GM19193 (cell line): ENCODE measurements around the gene UBR7.

ENCODE experiments used
- POLR2A ChIP-seq: IDR thresholded peaks from 4 replicates; pipeline ENCODE4 v1.6.1; 2011; ENCODE audit not compliant: insufficient read depth, insufficient read length; ENCODE audit errors: extremely low read depth

The UBR7 gene, protein sequence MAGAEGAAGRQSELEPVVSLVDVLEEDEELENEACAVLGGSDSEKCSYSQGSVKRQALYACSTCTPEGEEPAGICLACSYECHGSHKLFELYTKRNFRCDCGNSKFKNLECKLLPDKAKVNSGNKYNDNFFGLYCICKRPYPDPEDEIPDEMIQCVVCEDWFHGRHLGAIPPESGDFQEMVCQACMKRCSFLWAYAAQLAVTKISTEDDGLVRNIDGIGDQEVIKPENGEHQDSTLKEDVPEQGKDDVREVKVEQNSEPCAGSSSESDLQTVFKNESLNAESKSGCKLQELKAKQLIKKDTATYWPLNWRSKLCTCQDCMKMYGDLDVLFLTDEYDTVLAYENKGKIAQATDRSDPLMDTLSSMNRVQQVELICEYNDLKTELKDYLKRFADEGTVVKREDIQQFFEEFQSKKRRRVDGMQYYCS

DNA sequence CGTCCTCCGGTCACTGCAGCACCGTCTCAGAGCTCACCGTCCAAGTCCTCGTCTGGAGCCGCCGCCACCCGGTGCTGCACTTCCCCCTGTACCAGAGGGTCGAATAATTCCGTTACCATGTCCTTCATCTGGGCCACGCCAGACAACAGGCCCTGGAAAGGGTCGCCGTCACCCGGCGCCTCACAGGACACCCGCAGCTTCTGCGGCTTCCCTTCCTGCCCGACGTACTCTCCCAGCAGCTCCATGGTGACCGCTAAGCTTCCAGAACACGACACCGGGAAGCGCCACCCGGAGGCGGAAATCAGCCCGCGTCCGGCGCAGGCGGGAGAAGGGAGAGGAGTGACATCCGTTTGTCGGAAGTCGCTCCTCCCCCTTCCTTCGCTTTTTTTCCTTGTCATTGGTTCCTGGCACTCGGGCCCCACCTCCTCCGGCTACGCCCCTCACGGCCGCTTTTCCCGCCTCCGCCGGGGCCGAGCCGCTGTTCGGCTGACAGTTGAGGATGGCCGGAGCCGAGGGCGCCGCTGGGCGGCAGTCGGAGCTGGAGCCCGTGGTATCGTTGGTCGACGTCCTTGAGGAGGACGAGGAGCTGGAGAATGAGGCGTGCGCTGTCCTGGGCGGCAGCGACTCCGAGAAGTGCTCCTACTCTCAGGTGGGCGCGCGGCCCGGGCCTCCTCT is at the start of gene UBR7, which contains the start of gene GON7:
Gene UBR7 (plus strand): TSS at position 464 of the 675 bp plus-strand sequence. CDS start 36 bp downstream, at position 500.
Gene GON7 (minus strand): TSS at position 273 of the 675 bp plus-strand sequence. CDS start 28 bp downstream, at position 245.
- TF ChIP-seq POLR2A: peak; percentile 90

DNA sequence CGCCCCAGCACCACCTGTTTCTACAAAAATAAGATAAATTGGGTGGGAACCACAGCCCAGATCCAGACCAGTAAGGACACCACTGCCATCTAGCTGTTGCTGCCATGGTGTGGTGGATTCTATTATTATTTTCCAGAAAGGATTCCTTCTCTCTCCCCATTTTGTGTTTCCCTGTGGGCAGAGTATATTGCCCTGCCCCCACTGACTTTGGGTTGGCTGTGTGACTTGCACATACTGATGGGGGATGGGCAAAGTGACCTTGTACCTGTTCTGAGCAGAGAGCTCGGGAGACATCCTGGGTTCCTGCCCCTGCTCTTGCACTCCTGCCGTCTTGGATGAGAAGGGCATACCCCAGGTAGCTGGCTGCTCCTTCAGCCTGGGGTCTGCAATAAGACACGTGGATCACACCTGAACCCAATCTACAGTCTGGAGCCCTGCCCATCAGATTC is 46.7 kb upstream of the UBR7 start:
- no peak for TF ChIP-seq POLR2A

DNA sequence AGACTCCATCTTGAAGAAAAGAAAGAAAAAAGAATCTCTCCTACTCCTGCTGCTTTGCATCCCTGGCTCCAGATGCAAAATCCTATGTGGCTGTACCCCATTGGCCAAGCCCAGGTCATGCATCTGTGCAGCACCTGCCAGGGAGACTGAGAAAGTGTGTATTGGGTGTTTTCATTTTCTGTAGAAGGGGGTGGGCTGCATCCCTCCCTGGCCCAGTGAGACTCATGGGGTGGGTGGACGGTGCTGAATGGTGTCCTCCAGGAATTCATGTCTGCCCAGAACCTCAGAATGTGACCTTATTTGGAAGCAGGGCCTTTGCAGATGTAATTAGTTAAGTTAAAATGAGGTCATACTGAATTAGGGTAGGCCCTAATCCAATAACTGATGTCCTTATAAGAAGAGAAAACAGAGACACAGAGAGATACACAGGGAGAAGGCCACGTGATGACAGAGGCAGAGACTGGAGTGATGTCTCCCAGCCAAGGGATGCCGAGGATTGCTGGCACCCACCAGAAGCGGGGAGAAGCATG is 45.6 kb upstream of the UBR7 start:
- no peak for TF ChIP-seq POLR2A

DNA sequence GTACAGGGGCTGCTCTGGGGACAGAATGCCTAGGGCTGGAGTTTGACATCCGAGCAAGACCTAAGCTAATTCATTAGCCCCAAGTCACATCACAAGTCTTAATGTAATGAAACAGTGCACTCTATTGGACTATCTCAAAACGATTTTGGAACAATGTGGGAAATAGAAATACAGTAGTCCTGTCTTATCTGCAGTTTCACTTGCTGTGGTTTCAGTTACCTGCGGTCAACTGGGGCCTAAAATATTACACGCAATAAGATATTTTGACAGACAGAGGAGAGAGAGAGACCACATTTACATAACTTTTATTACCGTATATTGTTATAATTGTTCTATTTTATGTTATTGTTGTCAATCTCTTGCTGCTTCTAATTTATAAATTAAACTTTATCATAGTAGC is 43.5 kb upstream of the UBR7 start:
- TF ChIP-seq POLR2A: no peak

DNA sequence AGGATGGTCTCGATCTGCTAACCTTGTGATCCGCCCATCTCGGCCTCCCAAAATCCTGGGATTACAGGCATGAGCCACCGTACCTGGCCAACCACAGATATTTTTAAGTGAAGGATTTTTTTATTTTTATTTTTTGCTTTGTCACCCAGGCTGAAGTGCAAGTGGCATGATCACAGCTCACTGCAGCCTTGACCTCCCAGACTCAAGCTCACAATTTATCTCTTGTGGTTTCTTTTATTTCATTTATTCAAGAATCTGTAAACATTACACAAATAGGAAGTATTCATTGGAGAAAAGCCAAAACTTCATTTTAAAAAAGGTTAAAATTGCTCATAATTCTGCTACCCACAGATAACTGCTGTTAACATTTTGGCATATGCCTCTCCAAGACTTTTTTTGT is 35.7 kb upstream of the UBR7 start:
- no peak for TF ChIP-seq POLR2A

DNA sequence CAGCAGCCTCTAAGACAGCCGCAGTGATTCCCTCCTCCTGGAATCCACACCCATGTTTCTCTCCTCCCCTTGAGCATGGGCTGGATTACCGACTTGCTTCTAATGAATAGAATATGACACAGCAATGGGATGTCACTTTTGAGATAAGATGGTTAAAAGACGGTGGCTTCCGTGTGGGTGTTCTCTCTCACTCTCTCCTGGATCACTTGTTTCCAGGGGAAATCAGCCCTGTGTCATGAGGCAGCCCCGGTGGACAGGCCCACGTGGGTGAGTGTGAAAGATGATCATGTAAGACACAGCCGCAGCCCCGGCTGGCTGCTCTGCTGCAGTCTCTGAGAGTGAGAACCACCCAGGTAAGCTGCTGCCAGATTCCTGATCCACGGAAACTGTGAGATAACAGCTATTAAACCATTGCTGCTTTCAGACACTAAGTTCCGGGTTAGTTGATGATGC is 33.1 kb upstream of the UBR7 start:
- no peak for TF ChIP-seq POLR2A

DNA sequence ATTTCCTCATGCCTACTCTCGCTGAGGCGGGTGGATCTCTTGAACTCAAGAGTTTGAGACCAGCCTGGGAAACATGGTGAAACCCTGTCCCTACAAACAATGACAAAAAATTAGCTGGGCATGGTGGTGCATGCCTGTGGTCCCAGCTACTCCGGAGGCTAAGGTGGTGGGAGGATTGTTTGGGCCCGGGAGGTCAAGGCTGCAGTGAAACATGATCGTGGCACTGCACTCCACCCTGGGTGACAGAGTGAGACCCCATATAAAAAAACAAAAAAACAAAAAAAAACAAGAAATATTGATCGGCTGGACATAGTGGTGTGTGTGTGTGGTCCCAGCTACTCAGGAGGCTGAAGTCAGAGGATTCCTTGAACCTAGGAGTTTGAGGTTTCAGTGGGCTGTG is 31.6 kb upstream of the UBR7 start:
- TF ChIP-seq POLR2A: no peak

DNA sequence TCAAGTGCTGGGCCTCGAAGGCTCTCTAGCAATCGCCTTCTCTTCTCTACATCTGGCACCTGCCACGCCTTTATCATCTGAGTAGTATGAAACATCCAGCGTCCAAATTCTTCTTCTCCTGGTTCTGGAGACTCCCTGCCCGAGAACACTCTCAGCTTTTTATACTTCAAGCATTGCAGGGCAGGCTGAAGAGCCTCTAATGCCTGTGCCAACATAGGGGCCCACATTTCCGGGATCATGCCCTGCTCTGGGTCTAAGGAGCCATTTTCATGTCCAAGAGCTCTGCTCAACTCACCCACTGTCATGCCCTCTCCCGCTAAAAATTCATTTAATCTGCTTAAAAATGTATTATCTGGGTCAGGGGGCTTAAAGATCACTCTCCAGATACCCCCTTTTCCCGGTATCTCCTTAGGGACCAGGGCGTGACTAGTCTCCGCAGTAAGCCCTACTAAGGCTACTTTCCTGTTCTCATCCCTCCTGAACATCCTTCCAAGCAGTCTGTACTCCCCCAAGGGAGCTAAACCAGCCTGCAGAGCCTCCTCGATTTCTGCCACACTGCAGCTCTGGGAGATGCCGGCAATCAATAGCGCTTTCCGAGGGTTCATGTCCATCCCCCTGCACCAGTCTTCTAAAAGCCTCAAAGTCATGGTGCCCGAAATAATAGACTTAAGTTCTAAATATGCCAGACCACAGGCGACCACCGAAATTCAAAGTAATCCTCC is 23.3 kb upstream of the UBR7 start:
- TF ChIP-seq POLR2A: no peak

DNA sequence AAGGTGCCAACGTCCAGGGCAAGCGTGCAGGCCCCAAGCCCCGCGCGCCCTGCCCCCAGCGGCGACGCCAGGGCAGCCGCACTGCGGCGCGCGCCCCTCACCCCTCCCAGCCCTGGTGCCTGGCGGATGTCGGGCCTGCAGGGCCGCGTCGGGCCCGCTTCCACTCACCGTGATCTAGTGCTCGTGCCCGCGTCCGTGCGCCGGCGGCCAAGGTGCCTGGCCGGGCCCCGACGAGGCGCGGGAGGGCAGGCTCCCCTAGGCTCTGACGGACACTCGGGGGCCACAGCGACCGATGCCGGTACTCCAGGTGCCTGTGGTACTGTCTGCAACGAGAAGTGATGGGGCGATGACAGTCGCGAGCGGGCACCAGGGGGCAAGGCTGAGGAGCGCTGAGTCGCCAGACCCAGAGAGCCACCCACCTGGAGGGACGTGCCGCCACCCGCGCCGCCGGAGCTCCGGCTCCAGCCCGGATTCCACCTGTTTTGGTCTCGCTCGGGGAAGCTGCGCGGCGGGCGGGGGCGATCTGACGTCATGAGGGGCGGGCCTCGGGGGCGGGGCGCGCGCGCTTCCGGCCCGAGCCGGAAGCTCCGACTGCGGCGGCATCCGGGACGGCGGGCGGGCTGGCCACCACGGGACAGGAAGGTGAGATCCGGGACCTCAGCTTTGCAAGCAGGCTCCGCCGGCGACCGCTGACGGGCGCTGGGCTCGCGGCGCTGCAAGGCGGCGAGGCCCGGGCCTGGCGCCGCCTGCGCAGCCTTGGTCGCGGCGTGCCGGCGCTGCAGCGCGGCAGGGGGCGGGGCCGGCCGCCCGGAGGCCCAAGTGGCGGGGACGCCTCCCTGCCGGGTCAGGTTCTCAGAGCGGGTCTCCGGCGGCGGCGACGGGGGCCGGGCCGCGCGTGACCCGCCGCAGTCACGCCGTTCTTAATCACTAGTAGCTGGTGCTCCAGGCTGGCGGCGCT is 22.4 kb upstream of the UBR7 start, which contains the start of the genes LYSET and MOAP1:
Gene LYSET (plus strand): TSS at position 927 of the 958 bp plus-strand sequence. CDS start 89 bp downstream, outside the sequence.
Gene MOAP1 (minus strand): TSS at position 507 of the 958 bp plus-strand sequence. CDS start 655 bp downstream, outside the sequence.
- peak; percentile 77 for TF ChIP-seq POLR2A

DNA sequence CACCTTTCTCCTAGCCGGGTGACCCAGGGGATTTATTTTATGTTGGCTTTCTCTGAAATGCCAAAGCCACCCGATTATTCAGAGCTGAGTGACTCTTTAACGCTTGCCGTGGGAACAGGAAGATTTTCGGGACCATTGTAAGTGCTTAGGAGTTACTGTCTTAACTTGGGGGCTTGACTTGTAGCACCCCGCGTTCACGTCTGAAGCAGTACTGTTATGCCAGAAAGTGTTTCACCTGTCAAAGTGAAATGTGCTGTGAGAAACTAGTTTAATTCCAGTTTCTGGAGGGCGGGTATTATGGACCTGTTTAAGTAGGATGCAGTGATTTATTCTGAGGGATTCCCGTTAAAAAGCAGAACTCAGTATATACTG is 21.7 kb upstream of the UBR7 start:
- TF ChIP-seq POLR2A: no peak

DNA sequence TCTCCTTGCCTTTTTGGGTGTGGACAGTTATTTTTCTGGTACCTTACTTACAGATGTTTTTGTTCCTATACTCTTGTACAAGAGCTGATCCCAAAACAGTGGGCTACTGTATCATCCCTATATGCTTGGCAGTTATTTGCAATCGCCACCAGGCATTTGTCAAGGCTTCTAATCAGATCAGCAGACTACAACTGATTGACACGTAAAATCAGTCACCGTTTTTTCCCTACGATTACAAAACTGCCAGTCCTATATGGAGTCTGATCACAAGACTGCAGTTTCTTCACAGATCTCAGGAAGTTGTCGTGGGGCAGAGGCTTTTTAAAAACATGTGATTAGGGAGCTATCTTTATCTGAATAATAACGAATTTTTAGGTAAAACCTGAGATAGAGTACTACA is 20.6 kb upstream of the UBR7 start:
- TF ChIP-seq POLR2A: no peak

DNA sequence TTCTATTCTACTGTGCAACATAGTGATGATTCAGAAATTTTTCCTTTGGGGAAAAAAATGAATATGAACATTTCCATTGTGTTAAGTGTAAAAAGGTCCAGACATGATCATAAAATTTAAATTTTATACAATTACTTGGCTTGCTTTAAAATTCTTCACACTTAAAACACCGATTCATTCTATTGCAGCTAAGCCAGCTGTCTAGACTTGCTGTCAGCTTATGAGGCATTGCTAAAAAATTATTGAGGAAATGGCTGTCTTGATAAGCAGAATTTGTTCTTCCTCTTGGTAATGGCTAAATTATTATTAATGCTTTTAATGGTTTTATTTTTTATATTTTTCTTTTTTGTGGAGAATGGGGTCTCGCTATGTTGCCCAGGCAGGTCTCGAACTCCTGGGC is 20.1 kb upstream of the UBR7 start:
- TF ChIP-seq POLR2A: no peak

DNA sequence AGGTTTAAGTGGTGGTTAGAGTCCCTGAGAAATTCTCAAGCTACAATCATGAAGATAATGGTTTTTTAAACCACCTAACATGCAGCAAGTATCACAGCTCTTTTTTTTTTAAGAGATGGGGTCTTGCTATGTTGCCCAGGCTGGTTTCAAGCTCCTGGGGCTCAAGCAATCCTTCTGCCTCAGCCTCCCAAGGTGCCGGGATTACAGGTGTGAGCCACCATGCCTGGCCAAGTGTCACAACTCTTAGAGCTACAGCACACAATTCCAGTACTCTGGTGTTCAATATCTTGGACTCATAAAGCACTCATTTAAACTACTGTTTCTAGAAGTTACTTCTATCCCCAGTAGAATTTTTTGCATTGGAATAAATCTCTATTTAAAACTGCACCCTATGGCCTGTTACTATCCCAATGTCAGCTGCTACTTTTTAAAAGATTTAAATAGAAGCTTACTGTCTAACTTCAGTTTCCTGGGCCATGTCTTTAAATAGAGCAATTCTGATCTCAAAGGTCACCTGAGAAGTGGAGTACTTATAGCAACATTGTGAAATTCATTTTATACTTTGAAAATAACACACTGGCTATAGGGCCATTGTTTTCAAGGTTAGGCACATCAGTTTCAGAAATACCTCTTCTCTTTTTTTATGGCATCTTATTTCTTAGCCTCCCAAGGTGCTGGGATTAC is 11.6 kb upstream of the UBR7 start:
- TF ChIP-seq POLR2A: no peak
